ENCODE results near the gene ATP5ME.
A peak's percentile ranks its signal among the peaks of the same experiment; 100 is the strongest.

The ATP5ME gene

DNA sequence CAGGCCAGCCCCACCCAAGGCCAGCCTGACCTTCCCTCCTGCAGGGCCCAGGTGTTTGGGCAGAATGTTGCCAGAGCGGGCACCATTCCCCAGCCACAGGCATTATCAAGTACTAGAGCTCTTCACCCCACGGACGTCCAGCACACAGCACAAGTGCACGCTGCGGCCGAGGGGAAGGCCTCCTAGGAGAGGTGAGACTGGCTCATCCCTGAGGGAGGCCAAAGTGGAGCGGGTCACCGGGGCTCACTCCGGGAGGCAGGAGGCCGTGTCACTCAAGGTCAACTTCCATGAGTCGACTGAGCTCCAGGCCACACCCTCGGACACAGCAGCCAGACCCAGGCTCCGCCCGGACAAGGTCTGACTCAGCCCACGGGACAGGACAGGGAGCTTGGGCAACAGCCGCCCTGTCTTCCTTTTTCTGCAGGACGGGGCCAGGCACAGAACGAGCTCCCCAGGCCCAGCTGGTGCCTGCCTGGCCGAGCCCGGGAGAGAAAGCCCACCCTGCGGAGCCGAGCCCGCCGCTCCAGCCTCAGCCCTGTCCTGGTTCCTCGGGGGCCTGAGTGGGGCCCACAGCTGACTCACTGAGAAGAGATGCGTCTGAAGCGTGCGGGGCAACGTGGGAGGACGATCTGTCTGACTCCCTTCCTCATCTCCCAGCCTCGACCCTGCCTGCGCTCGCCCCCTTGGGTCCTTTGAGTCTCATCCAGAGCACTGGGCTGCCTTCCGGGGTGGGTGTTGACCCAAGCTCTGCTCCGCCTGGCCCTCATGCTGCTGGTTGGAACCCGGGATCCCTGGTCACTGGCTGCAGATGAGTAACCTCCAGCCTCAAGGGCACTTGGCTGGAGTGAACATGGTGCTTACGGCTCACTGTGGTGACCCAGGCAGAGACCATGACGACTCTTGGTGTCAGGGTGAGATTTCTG, 13.2 kb upstream of the ATP5ME start:
- in situ Hi-C loops (cut with HindIII; ENCODE audit: low sequenced_read_pairs), result no loop called here
- TF ChIP-seq, protein P1, sequence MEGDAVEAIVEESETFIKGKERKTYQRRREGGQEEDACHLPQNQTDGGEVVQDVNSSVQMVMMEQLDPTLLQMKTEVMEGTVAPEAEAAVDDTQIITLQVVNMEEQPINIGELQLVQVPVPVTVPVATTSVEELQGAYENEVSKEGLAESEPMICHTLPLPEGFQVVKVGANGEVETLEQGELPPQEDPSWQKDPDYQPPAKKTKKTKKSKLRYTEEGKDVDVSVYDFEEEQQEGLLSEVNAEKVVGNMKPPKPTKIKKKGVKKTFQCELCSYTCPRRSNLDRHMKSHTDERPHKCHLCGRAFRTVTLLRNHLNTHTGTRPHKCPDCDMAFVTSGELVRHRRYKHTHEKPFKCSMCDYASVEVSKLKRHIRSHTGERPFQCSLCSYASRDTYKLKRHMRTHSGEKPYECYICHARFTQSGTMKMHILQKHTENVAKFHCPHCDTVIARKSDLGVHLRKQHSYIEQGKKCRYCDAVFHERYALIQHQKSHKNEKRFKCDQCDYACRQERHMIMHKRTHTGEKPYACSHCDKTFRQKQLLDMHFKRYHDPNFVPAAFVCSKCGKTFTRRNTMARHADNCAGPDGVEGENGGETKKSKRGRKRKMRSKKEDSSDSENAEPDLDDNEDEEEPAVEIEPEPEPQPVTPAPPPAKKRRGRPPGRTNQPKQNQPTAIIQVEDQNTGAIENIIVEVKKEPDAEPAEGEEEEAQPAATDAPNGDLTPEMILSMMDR (IDR thresholded peaks at IDR 0.05; ENCODE audit: low read depth, low read length), result no peak
- DNase-seq (ENCODE audit: low read depth, low spot score), result peak; percentile 78
- H3K4me3 ChIP-seq (ENCODE audit: low read depth, low read length), result no peak overlapping the region

DNA sequence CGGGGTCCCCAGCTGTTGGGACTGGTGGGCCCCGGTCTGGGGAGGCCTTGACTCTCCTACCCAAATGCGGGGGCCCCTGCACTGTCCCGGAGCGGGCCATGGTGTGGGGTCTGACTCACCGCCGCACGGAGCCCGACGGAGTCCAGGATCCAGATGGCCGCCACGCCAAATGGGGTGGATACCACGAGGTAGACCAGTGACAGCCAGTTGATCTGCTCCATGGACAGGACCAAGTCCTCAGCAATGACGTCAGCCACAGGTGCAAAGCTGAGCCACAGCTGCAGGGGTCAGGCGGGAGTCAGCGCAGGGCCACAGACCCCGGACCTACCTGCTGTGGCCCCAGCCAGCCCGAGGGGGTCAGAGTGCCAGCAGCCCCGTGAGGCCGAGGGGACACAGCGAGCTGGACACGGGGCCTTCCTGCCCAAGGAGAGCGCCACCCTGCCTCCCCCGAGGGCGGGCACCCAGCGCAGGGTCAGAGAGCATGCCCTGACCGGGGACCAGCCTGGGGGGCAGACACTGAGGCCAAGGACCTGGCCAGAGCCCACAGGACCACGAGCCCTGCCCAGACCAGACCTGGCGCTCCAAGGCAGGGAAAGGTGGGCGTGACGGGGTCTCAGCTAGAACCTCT, 12.5 kb upstream of the ATP5ME start:
- TF ChIP-seq, protein P1 (IDR thresholded peaks at IDR 0.05; ENCODE audit: low read depth, low read length), result no peak
- DNase-seq (ENCODE audit: low read depth, low spot score), result no peak
- no peak overlapping the region for H3K4me3 ChIP-seq (ENCODE audit: low read depth, low read length)
- in situ Hi-C loops (cut with HindIII; ENCODE audit: low sequenced_read_pairs), result no loop called here

DNA sequence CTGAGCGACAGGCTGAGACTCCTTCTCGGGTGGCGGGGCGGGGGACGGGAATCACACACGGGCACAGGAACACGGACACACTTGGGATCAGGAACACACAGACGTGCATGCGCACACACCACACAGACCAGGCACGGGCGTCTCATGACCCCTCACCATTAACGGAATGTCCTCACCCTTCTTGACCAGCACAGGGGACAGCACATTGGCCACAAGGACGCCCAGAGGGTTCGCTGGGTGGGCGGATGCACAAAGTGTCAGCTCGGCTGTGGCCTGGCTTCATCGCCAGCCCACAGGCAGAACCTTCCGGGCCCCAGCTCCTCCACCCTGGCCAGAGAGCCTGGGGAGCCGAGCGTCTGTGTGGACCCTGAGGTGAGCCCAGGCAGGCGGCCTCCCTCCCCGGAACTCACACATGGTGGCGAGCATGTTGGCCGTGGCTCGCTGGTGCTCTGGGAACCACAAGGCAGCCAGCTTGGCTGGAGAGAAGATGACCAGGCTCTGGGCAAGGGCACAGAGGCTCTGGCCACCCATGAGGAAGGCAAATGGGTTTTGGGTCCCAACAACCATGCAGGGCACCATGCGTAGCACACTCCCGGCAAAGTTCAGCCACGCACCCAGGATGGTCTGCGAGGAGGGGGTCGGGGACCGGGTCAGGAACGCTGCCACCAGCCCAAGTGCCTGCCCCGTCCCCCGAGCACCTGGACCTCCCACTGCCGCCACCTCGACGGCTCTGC, 11.8 kb upstream of the ATP5ME start:
- no peak for DNase-seq (ENCODE audit: low read depth, low spot score)
- TF ChIP-seq, protein P1 (IDR thresholded peaks at IDR 0.05; ENCODE audit: low read depth, low read length), result no peak
- in situ Hi-C loops (cut with HindIII; ENCODE audit: low sequenced_read_pairs), result no loop called here
- H3K4me3 ChIP-seq (ENCODE audit: low read depth, low read length), result no peak overlapping the region

DNA sequence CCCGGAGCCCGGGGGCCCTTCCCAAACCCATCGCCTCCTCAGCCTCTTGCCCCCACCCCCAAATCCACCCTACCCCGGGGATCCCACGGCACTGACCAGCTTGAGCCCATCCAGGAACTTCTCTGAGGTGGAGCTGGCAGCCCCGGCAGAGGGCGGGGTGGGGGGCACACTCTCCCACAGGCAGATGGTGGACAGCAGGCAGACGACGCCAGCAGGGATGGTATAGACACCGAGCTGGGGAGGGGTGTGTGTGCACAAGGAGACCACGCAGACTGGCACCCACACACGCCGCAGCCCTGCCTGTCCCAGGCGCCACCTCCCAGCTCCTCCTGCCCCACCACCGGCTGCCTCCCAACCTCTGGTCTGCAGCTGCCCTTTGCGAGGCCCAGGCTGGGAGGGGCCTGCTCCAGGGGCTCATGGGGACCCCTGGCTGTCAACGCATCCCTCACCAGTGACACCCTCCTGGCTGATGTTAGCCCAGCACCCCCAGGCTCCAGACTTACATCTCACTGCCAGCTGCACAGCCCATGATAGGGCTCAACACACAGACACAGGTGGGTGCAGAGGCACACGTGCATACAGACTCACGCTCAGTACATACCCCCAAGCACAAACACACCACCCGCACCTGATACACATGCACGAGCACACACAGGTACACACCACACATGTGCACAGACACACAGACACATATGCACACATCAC, 10.7 kb upstream of the ATP5ME start:
- H3K4me3 ChIP-seq (ENCODE audit: low read depth, low read length), result no peak overlapping the region
- DNase-seq (ENCODE audit: low read depth, low spot score), result no peak
- TF ChIP-seq, protein P1 (IDR thresholded peaks at IDR 0.05; ENCODE audit: low read depth, low read length), result no peak
- in situ Hi-C loops (cut with HindIII; ENCODE audit: low sequenced_read_pairs), result no loop called here

DNA sequence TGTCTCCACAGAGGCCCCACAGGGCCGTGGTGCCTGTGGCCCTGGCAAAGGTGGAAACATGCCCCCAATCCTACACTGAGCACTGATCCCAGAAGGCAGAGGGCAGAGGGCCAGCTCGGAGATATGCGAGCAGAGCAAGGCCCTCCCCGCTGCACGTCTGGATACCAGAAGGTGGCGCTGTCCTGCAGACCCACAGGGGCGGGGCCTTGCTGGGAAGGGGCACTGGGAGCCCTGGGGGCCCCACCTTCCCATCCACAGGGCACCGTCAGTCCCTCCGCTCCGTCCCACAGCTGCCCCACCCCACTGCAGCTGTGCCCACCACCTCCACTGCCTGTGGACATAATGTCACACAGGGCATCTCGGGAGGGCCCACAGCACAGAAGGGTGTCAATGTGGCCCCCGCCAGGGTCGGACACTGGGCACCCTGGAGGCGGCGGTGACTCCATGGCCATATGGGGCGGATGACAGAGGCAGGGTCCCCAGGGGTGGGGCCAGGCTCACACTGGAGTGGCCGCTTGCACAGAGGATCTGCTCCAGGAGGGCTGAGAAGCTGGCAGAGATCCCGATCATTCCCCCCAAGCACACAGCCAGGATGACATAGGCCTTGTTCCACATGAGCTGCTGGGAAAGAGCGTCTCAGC, 10.0 kb upstream of the ATP5ME start:
- H3K4me3 ChIP-seq (ENCODE audit: low read depth, low read length), result no peak overlapping the region
- peak; percentile 57 for DNase-seq (ENCODE audit: low read depth, low spot score)

More for the DNA sequence above, 10.0 kb upstream of the ATP5ME start:
- TF ChIP-seq, protein P1 (IDR thresholded peaks at IDR 0.05; ENCODE audit: low read depth, low read length), result peak; percentile 85
- in situ Hi-C loops (cut with HindIII; ENCODE audit: low sequenced_read_pairs), result no loop called here

Data from astrocyte of the spinal cord (primary cell).